Stimulated activated CD4-positive, alpha-beta T cell treated with anti-CD3 and anti-CD28 coated beads, Interleukin-1b, Interleukin-23, amount 100 ng/mL, for 1 hour (primary cell): ENCODE measurements around the gene PCDHGB4.
"Not testable (repeated sequence)": the region's sequence is repeated elsewhere in the genome, so short reads cannot be mapped to it uniquely, and the experiment has no call there.

Experiments used
- DNase-seq, 2 donors: peaks; one replicate each; pipeline ENCODE4 v3.0.0-alpha.2; 2020; ENCODE audit warnings: low read depth in 2 of 2

PCDHGB4 gene

GRCh38 chr5:141366016-141366896 lies 21.2 kb upstream of the PCDHGB4 start:
- no peak for DNase-seq

GRCh38 chr5:141369994-141370848 lies 17.3 kb upstream of the PCDHGB4 start, which contains the start of gene PCDHGB3:
Gene PCDHGB3, plus strand, starts transcription at chr5:141370242. Its CDS starts 153 bp downstream, at chr5:141370395.
- no peak for DNase-seq

GRCh38 chr5:141371572-141372475 lies 15.7 kb upstream of the PCDHGB4 start:
- no peak for DNase-seq

GRCh38 chr5:141373673-141374317 lies 13.7 kb upstream of the PCDHGB4 start, which contains the start of gene PCDHGA6:
Gene PCDHGA6, plus strand, starts transcription at chr5:141373891. Its CDS starts 193 bp downstream, at chr5:141374084.
- DNase-seq = no peak

- DNase-seq = no peak
These were observed 12.9 kb upstream of the PCDHGB4 start for GRCh38 chr5:141374627-141375026.

- not testable (repeated sequence) for DNase-seq
These were observed 11.9 kb upstream of the PCDHGB4 start for GRCh38 chr5:141375444-141376155.

- DNase-seq = no peak
These were observed 4.8 kb upstream of the PCDHGB4 start, which contains the start of gene PCDHGA7 for GRCh38 chr5:141382469-141383294. Gene PCDHGA7, plus strand, starts transcription at chr5:141382742. Its CDS starts 158 bp downstream, at chr5:141382900.

- DNase-seq = no peak
These were observed 4.2 kb upstream of the PCDHGB4 start for GRCh38 chr5:141383345-141383744.

- DNase-seq = no peak
These were observed 2.8 kb upstream of the PCDHGB4 start for GRCh38 chr5:141384471-141385267.

- DNase-seq = no peak
These were observed 1.2 kb downstream of the PCDHGB4 start for GRCh38 chr5:141388661-141389060.

- no peak for DNase-seq
These were observed 1.9 kb downstream of the PCDHGB4 start for GRCh38 chr5:141389153-141390042.

GRCh38 chr5:141392429-141393198 lies 5.1 kb downstream of the PCDHGB4 start, which contains the start of gene PCDHGA8:
Gene PCDHGA8, plus strand, starts transcription at chr5:141392633. Its CDS starts 181 bp downstream, at chr5:141392814.
- DNase-seq = no peak

- DNase-seq = no peak
These were observed 5.8 kb downstream of the PCDHGB4 start for GRCh38 chr5:141393267-141393666.

GRCh38 chr5:141394401-141395187 lies 7.1 kb downstream of the PCDHGB4 start:
- DNase-seq = not testable (repeated sequence)

- DNase-seq = not testable (repeated sequence)
These were observed 10.5 kb downstream of the PCDHGB4 start, which contains the start of gene PCDHGB5 for GRCh38 chr5:141397756-141398551. Gene PCDHGB5, plus strand, starts transcription at chr5:141397947. Its CDS starts 181 bp downstream, at chr5:141398128.
